MG63 (cell line): ENCODE data around the gene TIMM10. TPM values are rescaled to one million over a fixed set of nuclear protein-coding genes. Genes with fewer than 3 reads are reported as not detected.

Experiments used
- DNase-seq: peaks from one replicate; pipeline ENCODE4 v3.0.0-alpha.2; 2020
- H3K27me3 ChIP-seq: fragments of 250-450 bp; sonication (Bioruptor Pico); 2 replicates; pipeline ENCODE4 v1.5.1; 2020; ENCODE audit warnings: mild to moderate bottlenecking, moderate library complexity
- H3K36me3 ChIP-seq: fragments of 250-450 bp; sonication (Bioruptor Pico); 2 replicates; pipeline ENCODE4 v1.5.1; 2020; ENCODE audit warnings: mild to moderate bottlenecking, moderate library complexity
- H3K4me3 ChIP-seq: fragments of 250-450 bp; sonication (Bioruptor Pico); 2 replicates; pipeline ENCODE4 v1.5.1; 2020; ENCODE audit warnings: mild to moderate bottlenecking, moderate library complexity
- H3K9me3 ChIP-seq: fragments of 250-450 bp; sonication (Bioruptor Pico); 2 replicates; pipeline ENCODE4 v1.5.1; 2020; ENCODE audit warnings: mild to moderate bottlenecking, moderate library complexity
- total RNA-seq: library from RNA; depleted of rRNA; stranded (reverse); fragments of >200 nt; shearing (Covaris generic); gene quantifications from 2 replicates; pipeline ENCODE4 v1.2.3, GENCODE V29; 2014; ENCODE audit warnings: low replicate concordance; rRNA removed

The TIMM10 gene
- total RNA-seq, 1 experiment from 2014 or later: 99.6 TPM

DNA sequence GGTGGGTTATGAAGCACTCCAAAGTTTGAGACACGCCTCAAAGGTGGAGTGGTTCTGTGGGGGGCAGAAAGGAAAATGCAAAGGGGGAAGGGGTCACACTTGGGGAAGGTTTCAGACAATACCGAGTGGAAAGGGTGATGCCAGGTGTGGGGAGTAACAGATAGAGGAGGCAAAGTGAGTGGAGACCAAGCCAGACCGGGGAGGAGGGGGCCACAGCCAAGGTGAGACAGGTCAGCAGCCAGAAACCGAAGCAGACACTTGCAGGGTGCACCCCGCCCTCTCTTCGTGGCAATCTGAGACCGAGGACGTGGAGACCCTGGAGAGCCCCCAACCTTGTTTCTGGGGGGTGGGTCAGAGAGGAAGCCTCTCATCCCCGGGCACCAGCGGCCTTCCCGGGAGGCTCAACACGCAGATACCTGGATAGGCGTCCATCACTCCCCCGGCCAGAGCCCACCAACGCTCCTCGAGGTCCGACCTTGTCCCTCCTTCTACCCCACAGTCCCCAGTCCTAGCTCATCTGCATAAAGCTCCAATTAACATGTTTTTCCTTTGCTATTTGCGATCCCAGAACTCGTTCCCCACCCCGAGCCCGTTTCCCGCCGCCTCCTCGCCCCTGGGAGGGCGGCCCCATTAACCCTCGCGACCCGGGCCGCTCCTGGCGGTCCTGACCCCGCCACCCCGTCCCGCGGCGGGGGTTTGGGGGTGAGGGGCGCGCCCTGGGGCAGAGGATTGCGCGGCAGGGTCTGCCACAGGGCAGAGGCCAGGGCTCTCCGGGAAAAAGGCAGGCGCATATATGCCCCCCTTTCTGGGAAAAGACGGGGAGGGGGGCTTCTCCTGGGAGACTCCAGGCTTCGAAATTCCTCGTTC, 48.4 kb downstream of the TIMM10 start:
- no peaks in the 10 kb centered on the region for H3K36me3 ChIP-seq
- peaks cover 8% of the 10 kb centered on the region; the same call in 1 of the 2 replicates for H3K27me3 ChIP-seq
- H3K9me3 ChIP-seq: no peaks in the 10 kb centered on the region
- DNase-seq: no peak
- no peak overlapping the region; the same call in 1 of the 2 replicates for H3K4me3 ChIP-seq

DNA sequence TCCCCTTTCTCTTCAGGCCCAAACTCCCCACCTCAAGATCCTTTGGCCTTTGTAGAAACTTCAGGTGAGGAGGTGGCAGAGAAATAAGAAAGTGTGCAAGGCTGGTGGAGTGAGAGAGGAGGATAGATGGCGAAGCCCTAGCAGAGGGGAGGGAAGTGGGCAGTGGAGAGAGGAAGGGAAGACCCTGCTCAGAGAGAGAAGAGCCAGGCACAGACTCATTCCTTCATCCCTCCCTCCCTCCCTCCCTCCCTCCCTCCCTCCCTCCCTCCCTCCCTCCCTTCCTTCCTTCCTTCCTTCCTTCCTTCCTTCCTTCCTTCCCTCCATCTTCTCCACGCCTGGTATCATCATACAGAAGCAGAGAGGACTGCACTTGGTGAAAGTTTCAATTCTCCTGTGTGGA, 49.2 kb downstream of the TIMM10 start:
- H3K27me3 ChIP-seq: peaks cover 8% of the 10 kb centered on the region; the same call in 1 of the 2 replicates
- no peaks in the 10 kb centered on the region for H3K9me3 ChIP-seq
- no peak overlapping the region for H3K4me3 ChIP-seq
- DNase-seq: no peak
- no peaks in the 10 kb centered on the region for H3K36me3 ChIP-seq

DNA sequence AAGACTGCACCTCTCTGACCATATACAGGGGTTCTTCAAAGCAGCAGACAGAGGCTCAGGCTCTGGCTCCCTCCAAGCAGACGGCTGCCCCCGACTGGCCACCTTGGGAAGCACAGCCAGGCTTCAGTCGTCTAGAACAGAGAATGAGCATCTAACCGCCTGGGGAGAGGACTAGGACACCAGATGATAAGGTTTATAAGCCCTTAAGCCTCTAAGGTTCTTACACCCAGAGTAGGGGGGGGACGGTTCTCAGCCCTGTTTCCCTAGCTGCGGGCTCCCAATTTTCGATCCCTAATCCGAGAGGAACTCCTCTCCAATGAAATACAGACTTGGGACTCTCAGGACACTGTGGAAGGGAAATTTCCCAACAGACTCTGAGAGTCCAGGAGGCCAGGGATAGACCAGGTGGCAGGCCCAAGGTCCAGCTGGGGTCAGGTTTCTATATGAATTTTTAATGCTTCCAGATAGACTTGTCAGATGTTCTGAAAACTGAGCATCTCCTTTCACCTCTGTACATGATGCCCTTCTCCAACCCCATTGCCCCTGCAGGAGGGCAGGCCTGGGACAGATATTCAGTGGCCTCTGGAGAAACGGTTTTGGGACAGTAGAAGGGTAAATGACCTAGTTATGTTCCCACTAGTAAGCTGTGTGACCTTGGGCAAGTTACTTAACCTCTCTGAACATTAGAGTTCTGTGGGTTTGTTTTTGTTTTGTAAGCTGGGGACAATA, 50.0 kb downstream of the TIMM10 start:
- no peak overlapping the region for H3K4me3 ChIP-seq
- H3K9me3 ChIP-seq: no peaks in the 10 kb centered on the region
- H3K27me3 ChIP-seq: peaks cover 8% of the 10 kb centered on the region; the same call in 1 of the 2 replicates
- H3K36me3 ChIP-seq: no peaks in the 10 kb centered on the region
- DNase-seq: no peak

DNA sequence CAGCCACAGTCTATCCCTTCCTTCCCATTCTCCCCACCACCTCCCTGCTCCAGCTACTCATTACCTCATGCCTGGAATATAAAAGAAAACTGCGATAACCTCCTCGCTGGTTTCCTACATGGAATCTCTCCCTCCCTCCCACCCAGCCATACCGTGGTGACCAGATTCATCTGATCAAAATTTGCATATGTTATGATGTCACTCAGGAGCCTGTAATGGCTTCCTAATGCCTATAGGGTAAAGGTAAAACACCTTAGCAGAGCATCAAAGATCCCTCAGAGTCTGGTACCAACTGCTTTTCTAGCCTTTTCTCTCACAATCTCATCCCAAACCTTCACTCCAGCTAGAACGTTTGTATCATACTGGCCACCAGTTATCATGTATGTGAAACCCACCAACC, 50.6 kb downstream of the TIMM10 start:
- no peak for DNase-seq
- peaks cover 8% of the 10 kb centered on the region; the same call in 1 of the 2 replicates for H3K27me3 ChIP-seq
- H3K36me3 ChIP-seq: no peaks in the 10 kb centered on the region
- H3K4me3 ChIP-seq: no peak overlapping the region
- no peaks in the 10 kb centered on the region for H3K9me3 ChIP-seq

DNA sequence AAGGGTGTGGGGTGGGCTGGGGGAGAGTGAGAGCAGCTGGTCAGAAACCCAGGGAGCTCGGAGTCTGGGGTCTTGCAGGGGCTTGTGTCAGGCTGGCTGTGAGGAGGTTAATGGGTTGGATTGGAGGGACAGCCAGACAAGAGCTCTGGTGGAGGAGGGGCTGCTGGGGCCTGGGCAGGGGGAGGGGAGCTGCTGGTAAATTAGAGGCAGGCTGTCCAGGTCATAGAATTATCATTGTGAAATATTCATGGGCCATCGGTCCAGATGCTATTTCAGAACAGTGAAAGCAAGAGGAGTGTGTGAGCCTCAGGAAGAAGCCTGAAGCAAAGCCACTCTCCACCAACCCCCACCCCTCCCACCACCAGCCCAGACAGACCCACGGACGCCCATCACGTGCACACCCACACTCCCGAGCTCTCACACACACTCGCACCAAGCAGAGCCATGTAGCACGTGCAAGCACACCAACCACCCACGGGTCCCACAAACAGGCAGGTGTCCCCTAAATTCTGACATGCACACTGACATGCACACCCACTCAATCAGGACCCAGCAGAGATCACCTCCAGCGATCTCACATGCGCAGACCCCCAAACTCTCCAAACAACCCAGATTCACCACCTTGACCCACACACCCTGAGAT, 51.4 kb downstream of the TIMM10 start:
- DNase-seq: no peak
- H3K9me3 ChIP-seq: no peaks in the 10 kb centered on the region
- H3K36me3 ChIP-seq: no peaks in the 10 kb centered on the region
- no peak overlapping the region for H3K4me3 ChIP-seq
- peaks cover 8% of the 10 kb centered on the region; the same call in 1 of the 2 replicates for H3K27me3 ChIP-seq

Other genes starting within 250 kb of the TIMM10 start
- gene TNKS1BP1, start 205.8 kb downstream of the TIMM10 start, total RNA-seq: 39.4 and 86.8 TPM in 2 replicates
- gene SSRP1, start 194.9 kb downstream of the TIMM10 start, total RNA-seq: 126 and 171 TPM in 2 replicates
- gene P2RX3, start 192.4 kb downstream of the TIMM10 start, total RNA-seq: not detected in 2 replicates
- not detected in 2 replicates for gene PRG3, start 149.6 kb downstream of the TIMM10 start, total RNA-seq
- 1.0 TPM in 1 of 2 replicates, not detected in the other for gene PRG2, start 140.1 kb downstream of the TIMM10 start, total RNA-seq
- 73.1 and 84.3 TPM in 2 replicates for gene SLC43A3, start 103.6 kb downstream of the TIMM10 start, total RNA-seq
- gene RTN4RL2, start 70.2 kb downstream of the TIMM10 start, total RNA-seq: 0.03 and 1.6 TPM in 2 replicates
- gene SLC43A1, start 15.1 kb downstream of the TIMM10 start, total RNA-seq: 3.2 and 4.0 TPM in 2 replicates
- not detected in 2 replicates for gene SMTNL1, start 6.8 kb upstream of the TIMM10 start, total RNA-seq
- gene UBE2L6, start 36.9 kb upstream of the TIMM10 start, total RNA-seq: 14.7 and 17.2 TPM in 2 replicates
- 0.22 and 0.26 TPM in 2 replicates for gene SERPING1, start 66.9 kb upstream of the TIMM10 start, total RNA-seq
- gene YPEL4, start 119.2 kb upstream of the TIMM10 start, total RNA-seq: not detected in 2 replicates
- 16.8 and 27.4 TPM in 2 replicates for gene CLP1, start 127.0 kb upstream of the TIMM10 start, total RNA-seq
- gene ZDHHC5, start 137.4 kb upstream of the TIMM10 start, total RNA-seq: 30.5 and 33.3 TPM in 2 replicates
- gene MED19, start 181.5 kb upstream of the TIMM10 start, total RNA-seq: 22.0 and 44.8 TPM in 2 replicates
- 139 and 143 TPM in 2 replicates for gene TMX2, start 181.8 kb upstream of the TIMM10 start, total RNA-seq
- 147 and 154 TPM in 2 replicates for gene SELENOH, start 210.7 kb upstream of the TIMM10 start, total RNA-seq
- gene BTBD18, start 221.1 kb upstream of the TIMM10 start, total RNA-seq: not detected in 2 replicates
- gene CTNND1, start 231.0 kb upstream of the TIMM10 start, total RNA-seq: 25.9 and 26.6 TPM in 2 replicates